HG03571 (cell line): ENCODE results near the gene RENBP.
A peak's percentile ranks its signal among the peaks of the same experiment; 100 is the strongest.

Source experiments
- ATAC-seq: cut with Tn5 transposase; IDR thresholded peaks from one replicate; pipeline ENCODE4 v1.9.1; 2021; ENCODE audit not compliant: unreplicated experiment

Gene RENBP

GRCh38 chrX:153971124-153971449 lies 26.6 kb upstream of the RENBP start:
- peak; percentile 31 for ATAC-seq

DNA sequence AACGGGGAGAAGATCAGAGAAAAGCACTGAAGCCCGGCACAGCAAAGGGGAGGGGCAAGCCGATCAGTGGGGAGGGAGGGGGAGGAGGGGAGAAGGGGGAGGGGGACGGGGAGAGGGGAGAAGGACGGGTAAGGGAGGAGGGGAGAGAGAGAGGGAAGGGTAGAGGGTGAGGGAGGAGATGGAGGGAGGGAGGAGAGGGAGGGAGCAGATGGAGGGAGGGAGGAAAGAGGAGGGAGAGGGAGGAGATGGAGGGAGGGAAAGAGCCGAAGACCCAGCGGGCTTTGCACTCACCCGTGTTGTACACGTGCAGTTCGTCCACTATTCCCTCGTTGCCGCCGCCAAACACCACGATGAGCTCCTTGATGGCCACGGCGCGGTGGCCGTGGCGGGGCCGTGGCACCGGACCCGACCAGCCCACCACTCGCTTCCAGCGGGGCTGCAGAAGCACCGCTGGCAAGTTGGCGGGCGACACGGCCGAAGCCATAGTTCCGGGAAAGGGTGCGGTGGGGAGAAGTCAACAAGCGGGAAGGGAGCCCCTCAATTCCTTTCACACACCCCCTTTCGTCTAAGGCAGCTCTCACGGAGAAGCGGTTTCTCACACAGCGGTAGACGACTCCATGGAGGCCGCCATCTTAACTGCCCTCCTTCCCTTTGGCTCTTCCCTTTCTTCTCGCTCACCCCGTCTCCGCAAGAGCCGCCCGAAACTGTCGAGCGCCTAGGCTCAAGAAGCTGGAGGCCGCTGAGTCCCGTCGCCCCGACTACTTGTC lies 26.1 kb upstream of the RENBP start:
- ATAC-seq, result no peak

- ATAC-seq, result no peak
Observed at GRCh38 chrX:153969904-153970356, 25.5 kb upstream of the RENBP start.

- ATAC-seq, result no peak
Observed at GRCh38 chrX:153969125-153969903, 24.9 kb upstream of the RENBP start.

- ATAC-seq, result no peak
Observed at GRCh38 chrX:153968754-153969124, 24.3 kb upstream of the RENBP start.

DNA sequence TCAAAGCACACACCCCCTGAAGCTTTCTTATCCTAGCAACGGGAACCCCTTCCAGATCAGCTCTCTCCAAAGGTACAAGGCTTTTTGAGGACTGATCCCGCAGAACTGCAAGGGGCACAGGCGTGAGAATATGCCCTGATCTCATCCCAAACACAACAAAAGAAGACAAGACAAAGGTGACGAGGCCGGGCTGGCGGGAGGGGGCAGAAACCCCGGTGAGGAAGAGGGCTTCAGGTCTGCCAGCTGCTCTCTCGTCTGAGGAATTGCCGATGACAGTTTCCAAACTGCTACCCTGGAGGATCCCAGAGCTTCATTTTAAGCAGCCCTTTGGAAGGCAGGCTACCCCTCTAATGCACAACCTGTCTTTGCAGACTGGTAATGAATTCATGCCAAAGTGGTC lies 23.8 kb upstream of the RENBP start:
- no peak for ATAC-seq

GRCh38 chrX:153967536-153968224 lies 23.2 kb upstream of the RENBP start:
- no peak for ATAC-seq

GRCh38 chrX:153966841-153967535 lies 22.5 kb upstream of the RENBP start:
- no peak for ATAC-seq

DNA sequence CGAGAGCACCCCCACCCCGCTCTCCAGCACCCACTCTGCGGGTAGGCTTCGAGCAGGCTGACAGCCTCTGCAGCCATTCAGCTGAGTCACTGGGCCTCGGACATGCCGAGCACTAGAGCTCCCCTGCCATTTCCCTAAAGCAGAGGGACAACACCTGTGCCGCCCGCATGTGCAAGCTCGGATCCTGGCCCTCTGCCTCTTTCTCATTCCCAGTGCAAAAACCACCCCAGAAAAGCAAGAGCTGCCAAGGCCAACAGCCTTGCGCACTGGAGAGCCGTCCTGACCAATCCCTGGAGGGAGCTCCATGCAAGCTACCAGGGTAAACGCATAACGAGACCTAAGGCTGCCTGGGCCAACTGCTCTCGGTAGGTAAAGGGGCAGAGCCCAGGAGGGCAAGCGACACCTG lies 21.8 kb upstream of the RENBP start:
- no peak for ATAC-seq

DNA sequence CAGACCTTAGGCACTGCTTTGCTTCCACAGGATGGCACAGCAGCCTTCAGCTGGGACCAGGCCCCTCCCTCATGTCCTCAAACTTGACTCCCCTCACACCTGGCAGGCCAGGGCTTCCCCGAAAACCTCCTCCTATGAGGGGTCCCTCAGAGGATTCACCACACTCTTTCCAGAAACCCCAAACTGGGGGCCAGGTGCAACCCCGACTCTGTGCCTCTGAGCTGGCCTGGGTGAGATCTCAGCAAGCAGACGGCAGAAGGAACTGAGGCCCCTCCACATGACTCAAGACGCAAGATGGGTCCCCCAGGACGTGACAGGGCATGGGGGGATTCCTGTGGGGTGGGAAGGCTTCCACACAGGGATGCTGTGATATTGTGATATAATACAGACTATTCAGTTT lies 21.0 kb upstream of the RENBP start:
- ATAC-seq, result no peak

GRCh38 chrX:153964105-153964504 lies 19.7 kb upstream of the RENBP start:
- ATAC-seq, result no peak

GRCh38 chrX:153963546-153963945 lies 19.1 kb upstream of the RENBP start:
- ATAC-seq, result no peak

GRCh38 chrX:153961292-153961691 lies 16.8 kb upstream of the RENBP start:
- ATAC-seq, result no peak

DNA sequence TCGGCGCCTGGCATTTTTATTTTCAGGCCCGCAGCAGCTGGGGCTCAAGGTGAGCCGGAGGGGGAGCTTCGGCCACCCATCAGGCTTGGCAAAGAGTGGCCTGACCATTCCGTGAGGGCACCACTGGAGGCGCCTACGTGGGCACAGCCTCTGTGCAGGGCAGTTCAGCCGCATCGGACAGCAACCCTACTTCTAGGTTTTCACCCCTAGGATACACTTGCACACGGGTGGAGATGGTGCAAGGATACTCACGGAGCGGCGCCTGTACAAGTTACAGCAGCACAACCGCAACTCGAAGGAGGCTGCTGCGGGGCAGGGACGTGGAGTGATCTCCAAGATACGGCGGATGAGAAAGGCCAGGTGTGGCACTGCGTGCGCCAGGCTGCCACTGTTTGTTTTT lies 16.3 kb upstream of the RENBP start:
- no peak for ATAC-seq

DNA sequence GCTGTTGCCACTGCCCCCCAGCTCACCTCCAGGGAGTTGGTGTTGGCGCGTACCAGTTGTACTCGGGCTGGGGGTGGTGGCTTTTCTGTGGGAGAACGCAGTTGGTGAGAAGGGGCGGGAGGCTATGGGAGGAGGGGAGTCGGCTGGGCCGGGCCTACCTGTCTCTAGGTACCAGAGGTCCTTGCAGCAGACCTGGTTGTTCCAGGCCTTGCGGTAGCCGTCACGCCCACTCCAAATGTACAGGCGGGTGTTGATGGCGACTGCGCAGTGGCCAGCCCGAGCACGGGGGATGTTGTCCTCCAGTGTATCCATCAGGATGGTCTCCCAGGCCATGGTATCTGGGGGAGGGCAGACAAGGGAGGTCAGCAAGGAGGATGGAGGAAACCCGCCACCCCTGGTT lies 15.6 kb upstream of the RENBP start:
- ATAC-seq, result no peak

DNA sequence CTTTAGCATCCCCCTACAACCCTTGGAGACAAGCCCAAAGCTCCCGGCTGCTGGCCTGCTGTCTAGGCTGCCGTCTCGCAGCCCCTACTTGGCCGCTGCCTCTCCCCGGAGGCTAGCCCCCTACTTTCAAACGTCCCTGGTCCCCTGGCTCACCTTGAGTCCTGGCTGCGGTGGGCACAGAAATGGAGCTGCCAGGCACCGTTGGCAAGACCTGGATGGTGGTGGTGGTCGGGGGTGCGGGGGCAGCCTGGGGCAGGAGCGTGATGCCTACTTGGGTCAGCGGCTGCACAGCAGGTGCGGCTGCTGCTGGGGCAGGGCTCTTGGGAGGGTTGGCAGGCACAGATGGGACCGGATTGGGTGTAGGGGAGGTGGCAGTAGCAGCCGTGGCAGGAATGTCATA lies 15.2 kb upstream of the RENBP start:
- no peak for ATAC-seq

DNA sequence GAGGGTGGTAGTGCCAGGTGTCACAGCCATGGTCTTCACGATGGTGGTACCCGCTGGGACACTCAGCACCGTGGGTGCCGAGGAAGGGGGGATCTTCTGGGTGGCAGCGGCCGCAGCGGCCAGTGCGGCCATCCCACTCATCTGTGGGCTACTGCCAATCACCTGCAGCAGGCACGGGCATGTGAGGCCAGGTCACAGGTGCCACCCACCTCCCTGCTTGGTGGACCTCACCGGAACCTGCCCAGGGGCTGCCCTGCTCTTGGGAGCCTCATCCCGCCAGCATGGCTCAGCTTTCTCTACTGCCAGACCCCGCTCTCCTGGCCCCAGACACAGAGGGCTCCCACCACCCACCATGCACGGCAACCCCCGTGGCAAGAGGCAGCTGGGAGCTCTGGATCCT lies 14.2 kb upstream of the RENBP start:
- ATAC-seq, result no peak

DNA sequence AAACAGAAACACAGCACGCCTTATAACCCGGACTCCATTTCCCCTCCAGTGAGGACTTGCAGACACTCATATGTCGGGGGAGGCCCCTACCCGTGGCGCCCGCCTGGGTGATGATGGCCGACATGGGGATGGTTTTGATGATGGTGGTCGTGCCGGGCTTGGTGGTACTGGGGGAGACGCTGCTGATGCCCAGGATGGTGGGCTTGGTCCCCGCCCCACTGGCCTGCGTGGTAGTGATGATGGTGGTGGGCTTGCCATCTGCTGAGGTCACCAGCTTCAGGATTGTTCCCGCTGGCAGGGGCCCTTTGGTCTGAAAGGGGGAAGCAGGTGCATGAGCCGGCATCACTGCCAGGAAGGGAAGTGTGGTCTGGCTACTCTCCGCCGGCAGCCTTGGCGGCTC lies 12.8 kb upstream of the RENBP start:
- no peak for ATAC-seq

- no peak for ATAC-seq
Observed at GRCh38 chrX:153956044-153956907, 11.8 kb upstream of the RENBP start.

GRCh38 chrX:153955228-153955732 lies 10.8 kb upstream of the RENBP start:
- ATAC-seq, result no peak
